WTC11 (cell line): ENCODE data around the gene ITGB3. TPM values are rescaled to one million over a fixed set of nuclear protein-coding genes. Genes with fewer than 3 reads are reported as not detected.

Experiments used
- ATAC-seq: fragments of 200-7000 bp; cut with Tn5 transposase; 2 replicates; pipeline ENCODE4 v1.10.0; 2021; ENCODE audit warnings: mild to moderate bottlenecking, moderate library complexity
- CTCF ChIA-PET: fragments of 300-600 bp; sonication (Branson Sonifier 250); formaldehyde crosslinking; loops from one replicate; lab custom pipeline; 2021; ENCODE audit warnings: antibody characterized with exemption; lab: Charles Lee
- POLR2A ChIA-PET: fragments of 350-600 bp; sonication (Branson Sonifier 250); formaldehyde crosslinking; loops from one replicate; lab custom pipeline; 2021; ENCODE audit warnings: antibody characterized with exemption; lab: Charles Lee
- DNase-seq: peaks from one replicate; pipeline ENCODE4 v3.0.0; 2021; ENCODE audit warnings: low spot score
- H3K27ac Mint-ChIP-seq: 2 replicates; pipeline ENCODE4 v1.8.0; 2021; ENCODE audit warnings: mixed read lengths
- H3K27me3 Mint-ChIP-seq: 2 replicates; pipeline ENCODE4 v1.8.0; 2021; ENCODE audit warnings: low read depth, mild to moderate bottlenecking, moderate library complexity, mixed read lengths
- H3K36me3 Mint-ChIP-seq: 2 replicates; pipeline ENCODE4 v1.8.0; 2021; ENCODE audit warnings: mixed read lengths
- H3K4me1 Mint-ChIP-seq: 2 replicates; pipeline ENCODE4 v1.8.0; 2022; ENCODE audit warnings: mixed read lengths
- H3K4me3 Mint-ChIP-seq: 2 replicates; pipeline ENCODE4 v1.8.0; 2021; ENCODE audit warnings: mild to moderate bottlenecking, moderate library complexity, mixed read lengths
- H3K9me3 Mint-ChIP-seq: 2 replicates; pipeline ENCODE4 v1.8.0; 2021; ENCODE audit warnings: mixed read lengths
- ELF4 ChIP-seq: sonication (generic); formaldehyde crosslinking; IDR thresholded peaks from 2 replicates; pipeline ENCODE4 v1.8.1; 2022; ENCODE audit warnings: low read depth, mild to moderate bottlenecking, moderate library complexity, missing genetic modification reagents
- EMX1 ChIP-seq: fragments of 250-450 bp; sonication (Bioruptor Pico); IDR thresholded peaks from 2 replicates; pipeline ENCODE4 v1.8.0; 2021; ENCODE audit warnings: mild to moderate bottlenecking
- GRHL2 ChIP-seq: fragments of 250-450 bp; sonication (Bioruptor Pico); IDR thresholded peaks from 2 replicates; pipeline ENCODE4 v1.8.0; 2022; ENCODE audit warnings: mild to moderate bottlenecking, moderate library complexity; ENCODE audit not compliant: insufficient replicate concordance, severe bottlenecking
- GTF2I ChIP-seq: fragments of 250-450 bp; sonication (Bioruptor Pico); conservative IDR thresholded peaks from 2 replicates; pipeline ENCODE4 v1.4.0; 2021; ENCODE audit warnings: mild to moderate bottlenecking
- IRF2 ChIP-seq: sonication (generic); formaldehyde crosslinking; IDR thresholded peaks from 2 replicates; pipeline ENCODE4 v1.8.0; 2022; ENCODE audit warnings: low read depth, missing genetic modification reagents, borderline replicate concordance
- OVOL2 ChIP-seq: fragments of 250-450 bp; sonication (Bioruptor Pico); IDR thresholded peaks from 2 replicates; pipeline ENCODE4 v1.9.0; 2021; ENCODE audit warnings: mild to moderate bottlenecking, borderline replicate concordance
- SMAD4 ChIP-seq: sonication (generic); formaldehyde crosslinking; IDR thresholded peaks from 2 replicates; pipeline ENCODE4 v1.8.0; 2022; ENCODE audit warnings: mild to moderate bottlenecking, missing genetic modification reagents
- TEAD4 ChIP-seq: sonication (generic); formaldehyde crosslinking; IDR thresholded peaks from 2 replicates; pipeline ENCODE4 v1.8.0; 2022; ENCODE audit warnings: mild to moderate bottlenecking, missing genetic modification reagents
- ZNF138 ChIP-seq: sonication (generic); formaldehyde crosslinking; conservative IDR thresholded peaks from 2 replicates; pipeline ENCODE4 v1.8.1; 2022; ENCODE audit warnings: mild to moderate bottlenecking, moderate library complexity, missing genetic modification reagents
- ZNF396 ChIP-seq: fragments of 250-450 bp; sonication (Bioruptor Pico); IDR thresholded peaks from 2 replicates; pipeline ENCODE4 v1.8.0; 2021; ENCODE audit warnings: mild to moderate bottlenecking, moderate library complexity, borderline replicate concordance
- total RNA-seq: library from RNA; stranded (reverse); gene quantifications from 3 replicates; pipeline ENCODE4 v1.2.3, GENCODE V29; 2021
- TF ChIP-seq, protein P1 (sequence below): fragments of 250-450 bp; sonication (Bioruptor Pico); IDR thresholded peaks from 2 replicates; pipeline ENCODE4 v1.9.0; 2021; ENCODE audit warnings: moderate library complexity, mild to moderate bottlenecking, inconsistent platforms, borderline replicate concordance
- TF ChIP-seq, protein P2 (sequence below): sonication (generic); formaldehyde crosslinking; IDR thresholded peaks from 2 replicates; pipeline ENCODE4 v1.8.0; 2023; ENCODE audit warnings: missing genetic modification reagents, mild to moderate bottlenecking, borderline replicate concordance
- TF ChIP-seq, protein P3 (sequence below): sonication (generic); formaldehyde crosslinking; IDR thresholded peaks from 2 replicates; pipeline ENCODE4 v1.8.1; 2023; ENCODE audit warnings: mild to moderate bottlenecking, missing genetic modification reagents, borderline replicate concordance
- TF ChIP-seq, protein P4 (sequence below): sonication (generic); formaldehyde crosslinking; IDR thresholded peaks from 2 replicates; pipeline ENCODE4 v1.8.0; 2022; ENCODE audit warnings: mild to moderate bottlenecking, missing genetic modification reagents
- TF ChIP-seq, protein P5 (sequence below): sonication (generic); formaldehyde crosslinking; conservative IDR thresholded peaks from 2 replicates; pipeline ENCODE4 v1.8.1; 2022; ENCODE audit warnings: mild to moderate bottlenecking, missing genetic modification reagents
- TF ChIP-seq, protein P6 (sequence below): sonication (generic); formaldehyde crosslinking; IDR thresholded peaks from 2 replicates; pipeline ENCODE4 v1.8.0; 2022; ENCODE audit warnings: missing genetic modification reagents
- TF ChIP-seq, protein P7 (sequence below): sonication (generic); formaldehyde crosslinking; IDR thresholded peaks from 2 replicates; pipeline ENCODE4 v1.8.1; 2022; ENCODE audit warnings: mild to moderate bottlenecking, missing genetic modification reagents, moderate library complexity, borderline replicate concordance

The ITGB3 gene
- total RNA-seq, 1 experiment from 2014 or later: 0.04 TPM

DNA sequence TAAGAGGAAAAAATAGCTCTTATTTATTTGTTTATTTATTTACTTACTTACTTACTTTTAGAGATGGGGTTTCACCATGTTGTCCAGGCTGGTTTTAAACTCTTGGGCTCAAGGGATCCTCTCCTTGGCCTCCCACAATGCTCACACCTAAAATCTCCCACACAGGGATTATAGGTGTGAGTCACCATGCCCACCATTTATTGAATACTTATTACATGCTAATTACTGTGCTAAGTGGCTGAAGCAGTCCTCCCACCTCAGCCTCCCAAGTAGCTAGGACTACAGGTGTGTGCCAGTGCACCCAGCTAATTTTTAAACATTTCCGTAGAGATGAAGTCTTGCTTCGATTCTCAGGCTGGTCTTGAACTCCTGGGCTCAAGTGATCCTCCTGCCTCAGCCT lies 11.0 kb upstream of the ITGB3 start:
- no peak overlapping the region for H3K4me3 Mint-ChIP-seq
- H3K36me3 Mint-ChIP-seq: no peaks in the 10 kb centered on the region
- CTCF ChIA-PET: no interaction called here
- H3K9me3 Mint-ChIP-seq: no peaks in the 10 kb centered on the region
- POLR2A ChIA-PET: interaction anchor here (0.6 kb wide), 1 partner anchor 69 kb away, joined by 3 read pairs; no protein-coding TSS in a partner anchor
- no peak for DNase-seq
- TF ChIP-seq, protein P1, sequence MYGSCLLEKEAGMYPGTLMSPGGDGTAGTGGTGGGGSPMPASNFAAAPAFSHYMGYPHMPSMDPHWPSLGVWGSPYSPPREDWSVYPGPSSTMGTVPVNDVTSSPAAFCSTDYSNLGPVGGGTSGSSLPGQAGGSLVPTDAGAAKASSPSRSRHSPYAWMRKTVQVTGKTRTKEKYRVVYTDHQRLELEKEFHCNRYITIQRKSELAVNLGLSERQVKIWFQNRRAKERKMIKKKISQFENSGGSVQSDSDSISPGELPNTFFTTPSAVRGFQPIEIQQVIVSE (CRISPR knock-in tag): no peak
- TF ChIP-seq, protein P2, sequence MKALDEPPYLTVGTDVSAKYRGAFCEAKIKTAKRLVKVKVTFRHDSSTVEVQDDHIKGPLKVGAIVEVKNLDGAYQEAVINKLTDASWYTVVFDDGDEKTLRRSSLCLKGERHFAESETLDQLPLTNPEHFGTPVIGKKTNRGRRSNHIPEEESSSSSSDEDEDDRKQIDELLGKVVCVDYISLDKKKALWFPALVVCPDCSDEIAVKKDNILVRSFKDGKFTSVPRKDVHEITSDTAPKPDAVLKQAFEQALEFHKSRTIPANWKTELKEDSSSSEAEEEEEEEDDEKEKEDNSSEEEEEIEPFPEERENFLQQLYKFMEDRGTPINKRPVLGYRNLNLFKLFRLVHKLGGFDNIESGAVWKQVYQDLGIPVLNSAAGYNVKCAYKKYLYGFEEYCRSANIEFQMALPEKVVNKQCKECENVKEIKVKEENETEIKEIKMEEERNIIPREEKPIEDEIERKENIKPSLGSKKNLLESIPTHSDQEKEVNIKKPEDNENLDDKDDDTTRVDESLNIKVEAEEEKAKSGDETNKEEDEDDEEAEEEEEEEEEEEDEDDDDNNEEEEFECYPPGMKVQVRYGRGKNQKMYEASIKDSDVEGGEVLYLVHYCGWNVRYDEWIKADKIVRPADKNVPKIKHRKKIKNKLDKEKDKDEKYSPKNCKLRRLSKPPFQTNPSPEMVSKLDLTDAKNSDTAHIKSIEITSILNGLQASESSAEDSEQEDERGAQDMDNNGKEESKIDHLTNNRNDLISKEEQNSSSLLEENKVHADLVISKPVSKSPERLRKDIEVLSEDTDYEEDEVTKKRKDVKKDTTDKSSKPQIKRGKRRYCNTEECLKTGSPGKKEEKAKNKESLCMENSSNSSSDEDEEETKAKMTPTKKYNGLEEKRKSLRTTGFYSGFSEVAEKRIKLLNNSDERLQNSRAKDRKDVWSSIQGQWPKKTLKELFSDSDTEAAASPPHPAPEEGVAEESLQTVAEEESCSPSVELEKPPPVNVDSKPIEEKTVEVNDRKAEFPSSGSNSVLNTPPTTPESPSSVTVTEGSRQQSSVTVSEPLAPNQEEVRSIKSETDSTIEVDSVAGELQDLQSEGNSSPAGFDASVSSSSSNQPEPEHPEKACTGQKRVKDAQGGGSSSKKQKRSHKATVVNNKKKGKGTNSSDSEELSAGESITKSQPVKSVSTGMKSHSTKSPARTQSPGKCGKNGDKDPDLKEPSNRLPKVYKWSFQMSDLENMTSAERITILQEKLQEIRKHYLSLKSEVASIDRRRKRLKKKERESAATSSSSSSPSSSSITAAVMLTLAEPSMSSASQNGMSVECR: no peak
- TF ChIP-seq ZNF396 (CRISPR knock-in tag) (no peak), TEAD4 (no peak), SMAD4 (CRISPR knock-in tag) (no peak), OVOL2 (CRISPR knock-in tag) (no peak), IRF2 (CRISPR knock-in tag) (no peak), GRHL2 (CRISPR knock-in tag) (no peak), ELF4 (CRISPR knock-in tag) (no peak), ZNF138 (CRISPR knock-in tag) (no peak), EMX1 (no peak), GTF2I (CRISPR knock-in tag) (no peak)
- TF ChIP-seq, protein P3, sequence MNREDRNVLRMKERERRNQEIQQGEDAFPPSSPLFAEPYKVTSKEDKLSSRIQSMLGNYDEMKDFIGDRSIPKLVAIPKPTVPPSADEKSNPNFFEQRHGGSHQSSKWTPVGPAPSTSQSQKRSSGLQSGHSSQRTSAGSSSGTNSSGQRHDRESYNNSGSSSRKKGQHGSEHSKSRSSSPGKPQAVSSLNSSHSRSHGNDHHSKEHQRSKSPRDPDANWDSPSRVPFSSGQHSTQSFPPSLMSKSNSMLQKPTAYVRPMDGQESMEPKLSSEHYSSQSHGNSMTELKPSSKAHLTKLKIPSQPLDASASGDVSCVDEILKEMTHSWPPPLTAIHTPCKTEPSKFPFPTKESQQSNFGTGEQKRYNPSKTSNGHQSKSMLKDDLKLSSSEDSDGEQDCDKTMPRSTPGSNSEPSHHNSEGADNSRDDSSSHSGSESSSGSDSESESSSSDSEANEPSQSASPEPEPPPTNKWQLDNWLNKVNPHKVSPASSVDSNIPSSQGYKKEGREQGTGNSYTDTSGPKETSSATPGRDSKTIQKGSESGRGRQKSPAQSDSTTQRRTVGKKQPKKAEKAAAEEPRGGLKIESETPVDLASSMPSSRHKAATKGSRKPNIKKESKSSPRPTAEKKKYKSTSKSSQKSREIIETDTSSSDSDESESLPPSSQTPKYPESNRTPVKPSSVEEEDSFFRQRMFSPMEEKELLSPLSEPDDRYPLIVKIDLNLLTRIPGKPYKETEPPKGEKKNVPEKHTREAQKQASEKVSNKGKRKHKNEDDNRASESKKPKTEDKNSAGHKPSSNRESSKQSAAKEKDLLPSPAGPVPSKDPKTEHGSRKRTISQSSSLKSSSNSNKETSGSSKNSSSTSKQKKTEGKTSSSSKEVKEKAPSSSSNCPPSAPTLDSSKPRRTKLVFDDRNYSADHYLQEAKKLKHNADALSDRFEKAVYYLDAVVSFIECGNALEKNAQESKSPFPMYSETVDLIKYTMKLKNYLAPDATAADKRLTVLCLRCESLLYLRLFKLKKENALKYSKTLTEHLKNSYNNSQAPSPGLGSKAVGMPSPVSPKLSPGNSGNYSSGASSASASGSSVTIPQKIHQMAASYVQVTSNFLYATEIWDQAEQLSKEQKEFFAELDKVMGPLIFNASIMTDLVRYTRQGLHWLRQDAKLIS (CRISPR knock-in tag): no peak
- TF ChIP-seq, protein P4, sequence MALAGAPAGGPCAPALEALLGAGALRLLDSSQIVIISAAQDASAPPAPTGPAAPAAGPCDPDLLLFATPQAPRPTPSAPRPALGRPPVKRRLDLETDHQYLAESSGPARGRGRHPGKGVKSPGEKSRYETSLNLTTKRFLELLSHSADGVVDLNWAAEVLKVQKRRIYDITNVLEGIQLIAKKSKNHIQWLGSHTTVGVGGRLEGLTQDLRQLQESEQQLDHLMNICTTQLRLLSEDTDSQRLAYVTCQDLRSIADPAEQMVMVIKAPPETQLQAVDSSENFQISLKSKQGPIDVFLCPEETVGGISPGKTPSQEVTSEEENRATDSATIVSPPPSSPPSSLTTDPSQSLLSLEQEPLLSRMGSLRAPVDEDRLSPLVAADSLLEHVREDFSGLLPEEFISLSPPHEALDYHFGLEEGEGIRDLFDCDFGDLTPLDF (CRISPR knock-in tag): no peak
- TF ChIP-seq, protein P5, sequence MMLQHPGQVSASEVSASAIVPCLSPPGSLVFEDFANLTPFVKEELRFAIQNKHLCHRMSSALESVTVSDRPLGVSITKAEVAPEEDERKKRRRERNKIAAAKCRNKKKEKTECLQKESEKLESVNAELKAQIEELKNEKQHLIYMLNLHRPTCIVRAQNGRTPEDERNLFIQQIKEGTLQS (CRISPR knock-in tag): no peak
- TF ChIP-seq, protein P6, sequence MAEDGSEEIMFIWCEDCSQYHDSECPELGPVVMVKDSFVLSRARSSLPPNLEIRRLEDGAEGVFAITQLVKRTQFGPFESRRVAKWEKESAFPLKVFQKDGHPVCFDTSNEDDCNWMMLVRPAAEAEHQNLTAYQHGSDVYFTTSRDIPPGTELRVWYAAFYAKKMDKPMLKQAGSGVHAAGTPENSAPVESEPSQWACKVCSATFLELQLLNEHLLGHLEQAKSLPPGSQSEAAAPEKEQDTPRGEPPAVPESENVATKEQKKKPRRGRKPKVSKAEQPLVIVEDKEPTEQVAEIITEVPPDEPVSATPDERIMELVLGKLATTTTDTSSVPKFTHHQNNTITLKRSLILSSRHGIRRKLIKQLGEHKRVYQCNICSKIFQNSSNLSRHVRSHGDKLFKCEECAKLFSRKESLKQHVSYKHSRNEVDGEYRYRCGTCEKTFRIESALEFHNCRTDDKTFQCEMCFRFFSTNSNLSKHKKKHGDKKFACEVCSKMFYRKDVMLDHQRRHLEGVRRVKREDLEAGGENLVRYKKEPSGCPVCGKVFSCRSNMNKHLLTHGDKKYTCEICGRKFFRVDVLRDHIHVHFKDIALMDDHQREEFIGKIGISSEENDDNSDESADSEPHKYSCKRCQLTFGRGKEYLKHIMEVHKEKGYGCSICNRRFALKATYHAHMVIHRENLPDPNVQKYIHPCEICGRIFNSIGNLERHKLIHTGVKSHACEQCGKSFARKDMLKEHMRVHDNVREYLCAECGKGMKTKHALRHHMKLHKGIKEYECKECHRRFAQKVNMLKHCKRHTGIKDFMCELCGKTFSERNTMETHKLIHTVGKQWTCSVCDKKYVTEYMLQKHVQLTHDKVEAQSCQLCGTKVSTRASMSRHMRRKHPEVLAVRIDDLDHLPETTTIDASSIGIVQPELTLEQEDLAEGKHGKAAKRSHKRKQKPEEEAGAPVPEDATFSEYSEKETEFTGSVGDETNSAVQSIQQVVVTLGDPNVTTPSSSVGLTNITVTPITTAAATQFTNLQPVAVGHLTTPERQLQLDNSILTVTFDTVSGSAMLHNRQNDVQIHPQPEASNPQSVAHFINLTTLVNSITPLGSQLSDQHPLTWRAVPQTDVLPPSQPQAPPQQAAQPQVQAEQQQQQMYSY (CRISPR knock-in tag): no peak
- TF ChIP-seq, protein P7, sequence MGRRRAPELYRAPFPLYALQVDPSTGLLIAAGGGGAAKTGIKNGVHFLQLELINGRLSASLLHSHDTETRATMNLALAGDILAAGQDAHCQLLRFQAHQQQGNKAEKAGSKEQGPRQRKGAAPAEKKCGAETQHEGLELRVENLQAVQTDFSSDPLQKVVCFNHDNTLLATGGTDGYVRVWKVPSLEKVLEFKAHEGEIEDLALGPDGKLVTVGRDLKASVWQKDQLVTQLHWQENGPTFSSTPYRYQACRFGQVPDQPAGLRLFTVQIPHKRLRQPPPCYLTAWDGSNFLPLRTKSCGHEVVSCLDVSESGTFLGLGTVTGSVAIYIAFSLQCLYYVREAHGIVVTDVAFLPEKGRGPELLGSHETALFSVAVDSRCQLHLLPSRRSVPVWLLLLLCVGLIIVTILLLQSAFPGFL (CRISPR knock-in tag): no peak
- 0 out of 2 replicates have a peak, but pooled peaks cover 4% of the 10 kb centered on the region for H3K4me1 Mint-ChIP-seq
- ATAC-seq: no peak
- peaks cover 4% of the 10 kb centered on the region; the same call in 1 of the 2 replicates for H3K27me3 Mint-ChIP-seq
- H3K27ac Mint-ChIP-seq: no peak overlapping the region
